Thymus (tissue), 11 donors: ENCODE measurements around the gene RBM38. TPM values are rescaled to one million over a fixed set of nuclear protein-coding genes. Genes with fewer than 3 reads are reported as not detected.
A peak's percentile ranks its signal among the peaks of the same experiment; 100 is the strongest.
"Not testable (repeated sequence)": the region's sequence is repeated elsewhere in the genome, so short reads cannot be mapped to it uniquely, and the experiment has no call there.

Experiments used
- DNase-seq, 9 donors: peaks; one replicate each; pipeline ENCODE4 v3.0.0-alpha.2; 2013; ENCODE audit warnings: low spot score in 9 of 9, low read depth in 6 of 9, missing footprints in 1 of 9
- H3K27ac ChIP-seq, 2 donors: one replicate each; pipeline ENCODE4 v1.5.1; 2013; ENCODE audit warnings: control low read depth in 1 of 2, low read depth in 1 of 2, low read length in 1 of 2, mild to moderate bottlenecking in 1 of 2, moderate library complexity in 1 of 2
- H3K27me3 ChIP-seq, 2 donors: one replicate each; pipeline ENCODE4 v1.5.1; 2013; ENCODE audit warnings: low read length in 1 of 2; ENCODE audit not compliant: control insufficient read depth in 2 of 2, insufficient read depth in 1 of 2
- H3K36me3 ChIP-seq, 2 donors: one replicate each; pipeline ENCODE4 v1.5.1; 2013; ENCODE audit warnings: low read length in 1 of 2, mild to moderate bottlenecking in 1 of 2, moderate library complexity in 1 of 2; ENCODE audit not compliant: control insufficient read depth in 2 of 2, insufficient read depth in 2 of 2
- H3K4me1 ChIP-seq, 2 donors: one replicate each; pipeline ENCODE4 v1.5.1; 2013; ENCODE audit warnings: low read length in 2 of 2; ENCODE audit not compliant: control insufficient read depth in 2 of 2, insufficient read depth in 2 of 2
- H3K4me3 ChIP-seq, 2 donors: one replicate each; pipeline ENCODE4 v1.5.1; 2013; ENCODE audit warnings: low read length in 2 of 2, control low read depth in 1 of 2, mild to moderate bottlenecking in 1 of 2
- H3K9me3 ChIP-seq, 2 donors: one replicate each; pipeline ENCODE4 v1.5.1; 2013; ENCODE audit warnings: low read length in 1 of 2, mild to moderate bottlenecking in 1 of 2; ENCODE audit not compliant: control insufficient read depth in 2 of 2, insufficient read depth in 1 of 2
- WGBS: extraction: QIAGEN DNeasy Blood & Tissue Kit; methylation state at CpG from one replicate; pipeline ENCODE4 v1.1.7; 2013; 5-methylcytosine and 5-hydroxymethylcytosine counted together
- polyA plus RNA-seq: library from polyadenylated mRNA; stranded (reverse); fragments of 200-250 nt; gene quantifications from one replicate; pipeline ENCODE4 v1.2.3, GENCODE V29; 2013
- total RNA-seq: library from RNA; stranded (reverse); fragments of 120-200 nt; gene quantifications from one replicate; pipeline ENCODE4 v1.2.4, GENCODE V29; 2013
- donor health status: healthy.

The RBM38 gene
- total and polyA plus RNA-seq, 2 donors = 49.2 to 84.6 TPM

DNA sequence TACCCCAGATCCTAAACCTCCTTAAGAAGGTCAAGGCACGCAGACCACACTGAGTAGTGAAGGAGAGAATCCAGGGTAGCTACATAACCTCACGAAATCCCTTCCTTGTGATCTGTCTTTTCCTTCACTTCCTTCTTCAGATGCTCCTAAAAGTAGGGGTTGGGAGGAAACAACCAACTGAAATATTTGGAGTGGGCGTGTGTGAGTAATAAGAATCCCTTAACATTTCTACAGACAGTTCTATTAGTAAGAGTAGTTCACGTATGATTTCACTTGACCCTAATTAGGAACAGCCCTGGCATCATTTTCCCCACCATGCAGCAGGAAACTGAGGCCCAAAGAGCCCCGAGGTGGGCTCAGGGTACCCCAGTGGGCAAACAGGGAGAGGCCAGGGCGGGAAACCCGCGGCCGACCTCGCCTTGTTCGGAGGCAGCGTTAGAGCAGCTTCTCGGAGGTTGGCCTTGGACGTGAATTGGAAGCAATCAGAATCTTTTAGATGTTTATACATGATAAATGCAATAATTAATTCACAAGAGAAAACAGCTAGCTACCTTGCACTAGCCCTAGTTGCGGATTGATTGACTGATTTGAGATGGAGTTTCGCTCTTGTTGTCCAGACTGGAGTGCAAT is 41.0 kb upstream of the RBM38 start:
- H3K4me1 ChIP-seq = peaks cover 9% of the 10 kb centered on the region in 2 donors
- DNase-seq = no peak
- peaks cover 8 to 9% of the 10 kb centered on the region in 2 donors for H3K27me3 ChIP-seq
- WGBS = 97% methylated on average over 16 of the region's 16 CpGs
- H3K27ac ChIP-seq = no peak overlapping the region
- peaks cover 0 to 3% of the 10 kb centered on the region in 2 donors for H3K9me3 ChIP-seq
- H3K36me3 ChIP-seq = peaks cover 17 to 22% of the 10 kb centered on the region in 2 donors
- H3K4me3 ChIP-seq = no peak overlapping the region

DNA sequence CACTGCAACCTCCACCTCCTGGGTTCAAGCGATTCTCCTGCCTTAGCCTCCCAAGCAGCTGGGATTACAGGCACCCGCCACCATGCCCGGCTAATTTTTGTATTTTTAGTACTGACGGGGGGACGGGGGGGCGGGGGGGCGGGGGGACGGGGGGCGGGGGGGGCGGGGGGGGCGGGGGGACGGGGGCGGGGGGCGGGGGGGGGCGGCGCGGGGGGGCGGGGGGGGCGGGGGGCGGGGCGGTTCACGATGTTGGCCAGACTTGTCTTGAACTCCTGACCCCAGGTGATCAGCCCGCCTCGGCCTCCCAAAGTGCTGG is 40.5 kb upstream of the RBM38 start:
- H3K4me3 ChIP-seq = peak overlapping the region; percentile 74 to 81
- DNase-seq, H3K9me3 ChIP-seq, H3K27me3 ChIP-seq, H3K4me1 ChIP-seq: not testable (repeated sequence)
- WGBS = 22% methylated on average over 10 of the region's 24 CpGs
- H3K36me3 ChIP-seq = peaks cover 22 to 27% of the 10 kb centered on the region in 2 donors
- H3K27ac ChIP-seq = peak overlapping the region; percentile 75 to 89

- under 1% methylated on average over 64 of the region's 64 CpGs for WGBS
- peak within 1 kb of the TSS; percentile 75 to 89 for H3K27ac ChIP-seq
- peaks cover 8 to 9% of the 10 kb centered on the region in 2 donors for H3K27me3 ChIP-seq
- H3K9me3 ChIP-seq = peaks cover 0 to 3% of the 10 kb centered on the region in 2 donors
- H3K4me1 ChIP-seq = peaks cover 9% of the 10 kb centered on the region in 2 donors
- H3K36me3 ChIP-seq = peaks cover 23 to 29% of the 10 kb centered on the region in 2 donors
- peak; percentile 74 to 94 (median 85) for DNase-seq
- H3K4me3 ChIP-seq = peak within 1 kb of the TSS; percentile 74 to 81
Measured at GRCh38 chr20:57351042-57351783, 40.0 kb upstream of the RBM38 start, which contains the start of gene RAE1. RAE1 (plus strand) TSS chr20:57351255; CDS start chr20:57354039, 2,784 bp downstream.

DNA sequence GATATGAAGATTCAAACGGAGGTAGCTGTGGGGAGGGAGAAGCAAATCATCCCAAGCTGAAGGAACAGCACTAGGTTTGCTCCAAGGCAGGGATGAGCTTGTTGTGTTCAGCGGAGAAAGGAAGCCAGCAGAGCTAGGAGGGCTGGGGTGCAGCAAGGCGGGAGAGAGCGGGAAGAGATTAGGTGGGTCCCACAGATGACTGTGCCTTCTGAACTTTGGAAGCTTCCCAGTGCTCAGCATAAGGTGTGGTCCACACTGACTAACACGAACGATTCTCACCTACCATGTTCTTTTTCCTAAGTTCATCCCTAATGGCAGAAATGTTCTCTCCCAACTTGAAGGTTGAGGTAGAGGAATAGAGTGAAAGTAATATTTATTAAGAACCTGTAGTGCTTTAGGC is 38.9 kb upstream of the RBM38 start:
- H3K4me3 ChIP-seq = peak overlapping the region; percentile 74 to 81
- H3K9me3 ChIP-seq = peaks cover 0 to 3% of the 10 kb centered on the region in 2 donors
- H3K4me1 ChIP-seq = peaks cover 9% of the 10 kb centered on the region in 2 donors
- peaks cover 23 to 29% of the 10 kb centered on the region in 2 donors for H3K36me3 ChIP-seq
- 89% methylated on average over 6 of the region's 6 CpGs for WGBS
- H3K27me3 ChIP-seq = peaks cover 5 to 8% of the 10 kb centered on the region in 2 donors
- no peak overlapping the region for H3K27ac ChIP-seq
- DNase-seq = no peak

GRCh38 chr20:57353351-57353750 is 37.8 kb upstream of the RBM38 start:
- DNase-seq = no peak
- peaks cover 2 to 5% of the 10 kb centered on the region in 2 donors for H3K27me3 ChIP-seq
- H3K36me3 ChIP-seq = peaks cover 23 to 29% of the 10 kb centered on the region in 2 donors
- peaks cover 9% of the 10 kb centered on the region in 2 donors for H3K4me1 ChIP-seq
- H3K9me3 ChIP-seq = peaks cover 0 to 3% of the 10 kb centered on the region in 2 donors
- WGBS = 98% methylated on average over 9 of the region's 9 CpGs
- no peak overlapping the region for H3K4me3 ChIP-seq
- no peak overlapping the region for H3K27ac ChIP-seq

- H3K27ac ChIP-seq = no peak overlapping the region
- WGBS = 99% methylated on average over 6 of the region's 6 CpGs
- peaks cover 28 to 30% of the 10 kb centered on the region in 2 donors for H3K36me3 ChIP-seq
Measured at GRCh38 chr20:57361517-57361916, 29.7 kb upstream of the RBM38 start.

DNA sequence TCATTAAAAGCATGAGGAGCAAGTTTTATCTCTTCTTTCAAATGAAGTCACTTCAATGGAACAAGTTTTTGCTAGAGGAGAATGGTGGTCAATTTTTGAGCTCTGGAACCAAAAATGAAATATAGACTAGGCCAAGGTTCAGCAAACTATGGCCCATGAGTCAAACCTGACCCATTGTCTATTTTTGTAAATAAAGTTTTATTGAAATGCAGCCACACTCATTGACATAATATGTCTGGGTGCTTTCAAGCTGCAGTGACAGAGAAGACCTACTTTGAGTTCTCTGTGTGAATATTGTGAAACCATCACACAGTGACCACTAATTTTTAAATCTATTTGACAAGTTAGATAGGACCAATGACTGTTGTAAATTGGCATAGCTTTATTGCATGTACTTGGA is 26.7 kb upstream of the RBM38 start:
- Histone ChIP-seq H3K4me3 (no peak overlapping the region), H3K4me1 (no peaks in the 10 kb centered on the region), H3K36me3 (peaks cover 51 to 55% of the 10 kb centered on the region in 2 donors), H3K27me3 (no peaks in the 10 kb centered on the region), H3K27ac (no peak overlapping the region), H3K9me3 (no peaks in the 10 kb centered on the region)
- DNase-seq = no peak

More at GRCh38 chr20:57361517-57361916, 29.7 kb upstream of the RBM38 start:
- Histone ChIP-seq H3K4me1 (no peaks in the 10 kb centered on the region), H3K9me3 (no peaks in the 10 kb centered on the region), H3K27me3 (no peaks in the 10 kb centered on the region), H3K4me3 (no peak overlapping the region)
- DNase-seq = no peak

- no peak overlapping the region for H3K27ac ChIP-seq
- WGBS = 82% methylated on average over 3 of the region's 3 CpGs
- H3K27me3 ChIP-seq = no peaks in the 10 kb centered on the region
- peaks cover 81 to 85% of the 10 kb centered on the region in 2 donors for H3K36me3 ChIP-seq
- DNase-seq = peak in 2 of 9 donors; percentile 37 to 56
- peaks cover 0 to 3% of the 10 kb centered on the region in 2 donors for H3K4me1 ChIP-seq
- no peaks in the 10 kb centered on the region for H3K9me3 ChIP-seq
- H3K4me3 ChIP-seq = no peak overlapping the region
Measured at GRCh38 chr20:57369596-57369995, 21.6 kb upstream of the RBM38 start.

- Histone ChIP-seq H3K27me3 (no peaks in the 10 kb centered on the region), H3K4me1 (peaks cover 0 to 7% of the 10 kb centered on the region in 2 donors), H3K27ac (no peak overlapping the region), H3K4me3 (no peak overlapping the region), H3K9me3 (peaks cover 0 to 4% of the 10 kb centered on the region in 2 donors), H3K36me3 (peaks cover 89 to 92% of the 10 kb centered on the region in 2 donors)
- WGBS = 98% methylated on average over 9 of the region's 9 CpGs
- DNase-seq = no peak
Measured at GRCh38 chr20:57370316-57370715, 20.9 kb upstream of the RBM38 start.
